K562 (cell line): ENCODE measurements around the gene ST6GALNAC3. TPM values are rescaled to one million over a fixed set of nuclear protein-coding genes. Genes with fewer than 3 reads are reported as not detected.

Source experiments
- ATAC-seq: fragments of 200-7000 bp; cut with Tn5 transposase; 3 replicates; pipeline ENCODE4 v1.9.1; 2020; ENCODE audit warnings: moderate library complexity
- BruUV-seq: library from RNA; stranded (reverse); fragments of 400-500 nt; replicated peaks from 2 replicates; lab custom pipeline; 2021; lab: Mats Ljungman, UMichigan
- CTCF ChIA-PET: fragments of 300-600 bp; formaldehyde crosslinking; extraction: SDS; loops from one replicate; lab custom pipeline; 2021; ENCODE audit warnings: low intra/inter-chr PET ratio; lab: Yijun Ruan, JAX
- POLR2A ChIA-PET: fragments of 300-600, 350-650 bp; sonication (Branson Sonifier 250); formaldehyde crosslinking; extraction: SDS; loops from one replicate; lab custom pipeline; 2021; ENCODE audit warnings: antibody characterized with exemption, inconsistent platforms; lab: Yijun Ruan, JAX
- DNase-seq, 4 experiments: peaks; one replicate each; pipeline versions ENCODE4 v3.0.0 to v3.0.0-alpha.2; 2011 to 2018; ENCODE audit warnings: low spot score in 3 of 4, mixed read lengths in 3 of 4; ENCODE audit errors: extremely low read depth in 1 of 4
- FAIRE-seq: peaks from 2 replicates; lab custom pipeline; 2011; peaks lifted over from hg19 to GRCh38; lab: Jason Lieb, UNC
- H2AFZ ChIP-seq: 2 replicates; pipeline ENCODE4 v1.6.0; 2011; ENCODE audit warnings: low read depth, low read length, control low read depth, inconsistent platforms
- H3K27ac ChIP-seq: fragments of 200-600 bp; 3 replicates; pipeline ENCODE4 v1.8.0; 2011; ENCODE audit warnings: low read depth, mild to moderate bottlenecking, control low read depth, inconsistent platforms, low read length, moderate library complexity, mixed read lengths; ENCODE audit errors: extremely low read depth
- H3K27me3 ChIP-seq, 2 experiments: fragments of 300-600 bp in 1 of 2; 2 replicates in 1 of 2; 3 replicates in 1 of 2; pipeline versions ENCODE4 v1.6.0 to v1.8.0; 2011; ENCODE audit warnings: inconsistent platforms in 2 of 2, low read length in 2 of 2, mild to moderate bottlenecking in 1 of 2, mixed read lengths in 1 of 2, moderate library complexity in 1 of 2; ENCODE audit not compliant: control insufficient read depth in 2 of 2, insufficient read depth in 2 of 2
- H3K36me3 ChIP-seq: fragments of 300-600 bp; 3 replicates; pipeline ENCODE4 v1.8.0; 2011; ENCODE audit warnings: mild to moderate bottlenecking, low read length, inconsistent platforms; ENCODE audit not compliant: control insufficient read depth, insufficient read depth
- H3K4me1 ChIP-seq, 2 experiments: fragments of 200-600 bp in 1 of 2; replicated peaks in 1 of 2; 2 replicates in 1 of 2; 3 replicates in 1 of 2; pipeline versions ENCODE4 v1.5.1 to v1.8.0; 2011; ENCODE audit warnings: inconsistent platforms in 2 of 2, low read length in 2 of 2, mild to moderate bottlenecking in 1 of 2, mixed read lengths in 1 of 2, moderate library complexity in 1 of 2; ENCODE audit not compliant: control insufficient read depth in 2 of 2, insufficient read depth in 2 of 2
- H3K4me2 ChIP-seq: 2 replicates; pipeline ENCODE4 v1.6.1; 2011; ENCODE audit warnings: low read length, control low read depth, inconsistent platforms, mixed read lengths; ENCODE audit not compliant: insufficient read depth
- H3K4me3 ChIP-seq: fragments of 200-600 bp; sonication (generic), shearing (Covaris generic); 2 replicates; pipeline ENCODE4 v1.5.1; 2016; ENCODE audit warnings: control low read depth, inconsistent platforms
- H3K79me2 ChIP-seq: fragments of 200-600 bp; 3 replicates; pipeline ENCODE4 v1.8.0; 2011; ENCODE audit warnings: low read length, inconsistent platforms; ENCODE audit not compliant: control insufficient read depth, insufficient read depth
- H3K9ac ChIP-seq, 2 experiments: 2 replicates each; pipeline versions ENCODE4 v1.6.0 to v1.6.1; 2011; ENCODE audit warnings: low read depth in 2 of 2, low read length in 2 of 2, control low read depth in 1 of 2, inconsistent platforms in 1 of 2, mild to moderate bottlenecking in 1 of 2, mixed read lengths in 1 of 2; ENCODE audit not compliant: insufficient read depth in 1 of 2
- H3K9me1 ChIP-seq: one replicate; pipeline ENCODE4 v1.6.0; 2011; ENCODE audit warnings: inconsistent platforms, mild to moderate bottlenecking, low read length, moderate library complexity; ENCODE audit not compliant: control insufficient read depth, insufficient read depth
- H3K9me3 ChIP-seq: replicated peaks from 2 replicates; pipeline ENCODE4 v1.5.1; 2011; ENCODE audit warnings: low read depth, low read length, inconsistent platforms; ENCODE audit not compliant: control insufficient read depth, insufficient read depth
- H4K20me1 ChIP-seq: replicated peaks from 2 replicates; pipeline ENCODE4 v1.6.1; 2011; ENCODE audit warnings: low read length, inconsistent platforms, mixed read lengths; ENCODE audit not compliant: control insufficient read depth, insufficient read depth
- CHD4 ChIP-seq: fragments of 200-600 bp; sonication (generic); IDR thresholded peaks from 3 replicates; pipeline ENCODE4 v1.6.1; 2012; ENCODE audit warnings: low read depth, mild to moderate bottlenecking, mixed read lengths, low read length, inconsistent platforms; ENCODE audit not compliant: insufficient read depth, insufficient replicate concordance, poor library complexity, severe bottlenecking
- DDX20 ChIP-seq: fragments of 450-650 bp; IDR thresholded peaks from 2 replicates; pipeline ENCODE4 v1.6.1; 2016; ENCODE audit warnings: missing genetic modification characterization, low read depth, mild to moderate bottlenecking, missing compliant biosample characterization, moderate library complexity
- FOXP1 ChIP-seq: sonication (generic); formaldehyde crosslinking; IDR thresholded peaks from 2 replicates; pipeline ENCODE4 v1.8.0; 2022; ENCODE audit warnings: mild to moderate bottlenecking, missing genetic modification reagents
- HDAC8 ChIP-seq: fragments of 450-650 bp; IDR thresholded peaks from 2 replicates; pipeline ENCODE4 v1.6.1; 2016; ENCODE audit warnings: mild to moderate bottlenecking, missing genetic modification characterization, moderate library complexity, missing compliant biosample characterization
- KLF13 ChIP-seq: fragments of 450-650 bp; IDR thresholded peaks from 2 replicates; pipeline ENCODE4 v1.6.1; 2016; ENCODE audit warnings: missing genetic modification characterization, low read depth, mild to moderate bottlenecking, missing compliant biosample characterization, moderate library complexity, borderline replicate concordance
- KLF6 ChIP-seq: fragments of 250-450 bp; sonication (Bioruptor Pico); IDR thresholded peaks from 2 replicates; pipeline ENCODE4 v1.4.0; 2020; ENCODE audit warnings: mild to moderate bottlenecking, moderate library complexity, borderline replicate concordance
- PRPF4 ChIP-seq: fragments of 200-400 bp; formaldehyde crosslinking; IDR thresholded peaks from one replicate; pipeline ENCODE4 v1.6.1; 2017; ENCODE audit warnings: low read length, low read depth, mild to moderate bottlenecking; ENCODE audit not compliant: insufficient read depth, poor library complexity, severe bottlenecking
- SMAD4 ChIP-seq: fragments of 250-450 bp; sonication (Bioruptor Pico); conservative IDR thresholded peaks from 2 replicates; pipeline ENCODE4 v1.8.0; 2021; ENCODE audit warnings: inconsistent platforms, mild to moderate bottlenecking, moderate library complexity
- XRCC3 ChIP-seq: fragments of 450-650 bp; IDR thresholded peaks from 2 replicates; pipeline ENCODE4 v1.6.1; 2017; ENCODE audit warnings: mild to moderate bottlenecking, moderate library complexity
- ZNF224 ChIP-seq: sonication (generic); formaldehyde crosslinking; IDR thresholded peaks from 2 replicates; pipeline ENCODE4 v1.8.0; 2022; ENCODE audit warnings: mild to moderate bottlenecking, missing genetic modification reagents
- WGBS: fragments of 100-300 bp; shearing (Covaris generic); methylation state at CpG from one replicate; pipeline ENCODE4 v1.1.6; 2016; ENCODE audit warnings: low coverage, mixed read lengths; ENCODE audit not compliant: insufficient coverage; ENCODE audit errors: missing lambda C conversion rate; 5-methylcytosine and 5-hydroxymethylcytosine counted together
- in situ Hi-C: fragments of 300-500 bp; cut with MboI; formaldehyde crosslinking; loops from 4 replicates; pipeline ENCODE4 v1.15.0; 2018; ENCODE audit warnings: inconsistent platforms, mixed read lengths
- intact Hi-C: fragments of 100-400 bp; cut with micrococcal nuclease; formaldehyde crosslinking; loops from 2 replicates; pipeline ENCODE4 v1.14.2; 2022
- polyA plus RNA-seq, 8 experiments: library from polyadenylated mRNA; depleted of rRNA in 4 of 8; stranded (reverse) in 5 of 8; unstranded in 3 of 8; fragments of >200 nt; fragmentation: Nextera tagmentation in 2 of 8; fragmentation: Illumina TruSeq in 1 of 8; extraction: Ambion mirVana in 2 of 8; extraction: Trizol in 1 of 8; gene quantifications; 2 replicates each; pipeline versions ENCODE4 v1.2.1 to v1.2.3, GENCODE V29; 2011 to 2014; ENCODE audit warnings: inconsistent platforms in 1 of 8, missing spikeins in 1 of 8
- total RNA-seq, 7 experiments: library from RNA; depleted of rRNA in 6 of 7; stranded (reverse); fragments of >200 nt in 6 of 7; fragmentation: Illumina TruSeq in 2 of 7; extraction: Trizol in 2 of 7; gene quantifications; 2 replicates each; pipeline versions ENCODE4 v1.2.1 to v1.2.3, GENCODE V29; 2011 to 2021; ENCODE audit warnings: low replicate concordance in 1 of 7
- TF ChIP-seq, protein P1 (sequence below): fragments of 250-450 bp; sonication (Bioruptor Pico); IDR thresholded peaks from 2 replicates; pipeline ENCODE4 v1.5.0; 2021
- TF ChIP-seq, protein P2 (sequence below): fragments of 450-650 bp; IDR thresholded peaks from 2 replicates; pipeline ENCODE4 v1.6.1; 2016; ENCODE audit warnings: antibody characterized with exemption
- TF ChIP-seq, protein P3 (sequence below): fragments of 450-650 bp; IDR thresholded peaks from 2 replicates; pipeline ENCODE4 v1.6.1; 2016; ENCODE audit warnings: missing biosample characterization, missing genetic modification characterization
- TF ChIP-seq, protein P4 (sequence below): sonication (generic); formaldehyde crosslinking; IDR thresholded peaks from 2 replicates; pipeline ENCODE4 v1.9.0; 2022; ENCODE audit warnings: mild to moderate bottlenecking, missing genetic modification reagents
- TF ChIP-seq, protein P5 (sequence below), 2 experiments: fragments of 200-800 bp in 1 of 2; sonication (Bioruptor generic) in 1 of 2; sonication (generic) in 1 of 2; formaldehyde crosslinking in 1 of 2; IDR thresholded peaks in 1 of 2; conservative IDR thresholded peaks in 1 of 2; 2 replicates each; pipeline versions ENCODE4 v1.5.0 to v1.6.1; 2016 to 2020; ENCODE audit warnings: missing compliant biosample characterization in 1 of 2, missing genetic modification characterization in 1 of 2, missing genetic modification reagents in 1 of 2

The ST6GALNAC3 gene
- total and polyA plus RNA-seq, 9 of the 15 experiments (the other 6 are each of a cell fraction or from before 2014, with no cell fraction given) = 0.04 to 0.29 (median 0.18) TPM; not detected in 6

DNA sequence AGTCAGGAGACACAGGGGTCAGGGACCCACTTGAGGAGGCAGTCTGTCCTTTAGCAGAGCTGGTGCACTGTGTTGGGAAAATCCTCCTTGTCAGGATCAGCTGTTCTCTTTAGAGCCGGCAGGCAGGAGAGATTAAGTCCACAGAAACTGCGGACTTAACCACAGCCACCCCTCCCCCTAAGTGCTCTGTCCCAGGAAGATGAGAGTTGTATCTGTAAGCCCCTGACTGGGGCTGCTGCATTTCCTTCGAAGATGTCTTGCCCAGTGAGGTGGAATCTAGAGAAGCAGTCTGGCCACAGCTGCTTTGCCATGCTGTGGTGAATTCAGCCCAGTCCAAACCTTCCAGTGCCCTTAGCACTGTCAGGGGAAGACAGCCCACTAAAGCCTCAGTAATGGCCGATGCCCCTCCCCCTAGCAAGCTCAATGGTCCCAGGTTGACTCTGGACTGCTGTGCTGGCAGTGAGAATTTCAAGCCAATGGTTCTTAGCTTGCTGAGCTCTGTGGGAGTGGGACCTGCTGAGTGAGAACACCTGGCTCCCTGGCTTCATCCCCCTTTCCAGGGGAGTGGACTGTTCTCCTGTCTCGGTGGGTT is 172.8 kb downstream of the ST6GALNAC3 start (continued):
- no peak for TF ChIP-seq HDAC8 (tag)
- TF ChIP-seq FOXP1 = no peak
- TF ChIP-seq, protein P1, sequence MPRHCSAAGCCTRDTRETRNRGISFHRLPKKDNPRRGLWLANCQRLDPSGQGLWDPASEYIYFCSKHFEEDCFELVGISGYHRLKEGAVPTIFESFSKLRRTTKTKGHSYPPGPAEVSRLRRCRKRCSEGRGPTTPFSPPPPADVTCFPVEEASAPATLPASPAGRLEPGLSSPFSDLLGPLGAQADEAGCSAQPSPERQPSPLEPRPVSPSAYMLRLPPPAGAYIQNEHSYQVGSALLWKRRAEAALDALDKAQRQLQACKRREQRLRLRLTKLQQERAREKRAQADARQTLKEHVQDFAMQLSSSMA = no peak

DNA sequence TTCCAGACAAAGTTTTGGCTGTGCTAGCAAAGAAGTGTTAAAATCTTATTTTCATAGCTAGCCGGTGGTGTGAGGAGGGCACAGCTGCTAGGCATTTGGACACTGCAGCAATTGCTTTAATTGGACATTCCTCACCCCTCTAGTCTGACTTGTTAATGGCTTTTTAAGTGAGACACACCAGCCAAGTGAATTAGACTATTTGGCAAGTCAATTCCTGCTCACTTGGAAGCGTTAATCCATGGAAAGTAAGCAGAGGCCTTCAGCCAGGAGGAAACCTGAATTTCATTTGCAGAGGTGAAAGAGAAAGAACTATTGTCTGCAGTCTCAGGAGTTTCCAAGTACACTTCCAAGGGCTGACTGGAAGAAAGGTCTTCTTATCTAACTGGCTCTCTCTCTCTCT is 175.7 kb downstream of the ST6GALNAC3 start:
- H2AFZ ChIP-seq = no peak overlapping the region
- H3K4me2 ChIP-seq = no peak overlapping the region
- H3K27me3 ChIP-seq = no peaks in the 10 kb centered on the region
- no peaks in the 10 kb centered on the region for H4K20me1 ChIP-seq
- H3K27ac ChIP-seq = no peak overlapping the region
- FAIRE-seq (no peak), DNase-seq (no peak), ATAC-seq (no peak)
- in situ Hi-C loops (no loop called here), intact Hi-C loops (no loop called here)
- WGBS = 3% methylated on average over 2 of the region's 2 CpGs
- H3K79me2 ChIP-seq = no peaks in the 10 kb centered on the region
- H3K4me1 ChIP-seq = no peaks in the 10 kb centered on the region
- H3K9ac ChIP-seq = no peak overlapping the region
- ChIA-PET CTCF (no interaction called here), POLR2A (no interaction called here)
- no peak overlapping the region for H3K4me3 ChIP-seq
- no peaks in the 10 kb centered on the region for H3K36me3 ChIP-seq
- no TSS peak for BruUV-seq
- no peaks in the 10 kb centered on the region for H3K9me3 ChIP-seq
- no peaks in the 10 kb centered on the region for H3K9me1 ChIP-seq
- TF ChIP-seq, protein P2, sequence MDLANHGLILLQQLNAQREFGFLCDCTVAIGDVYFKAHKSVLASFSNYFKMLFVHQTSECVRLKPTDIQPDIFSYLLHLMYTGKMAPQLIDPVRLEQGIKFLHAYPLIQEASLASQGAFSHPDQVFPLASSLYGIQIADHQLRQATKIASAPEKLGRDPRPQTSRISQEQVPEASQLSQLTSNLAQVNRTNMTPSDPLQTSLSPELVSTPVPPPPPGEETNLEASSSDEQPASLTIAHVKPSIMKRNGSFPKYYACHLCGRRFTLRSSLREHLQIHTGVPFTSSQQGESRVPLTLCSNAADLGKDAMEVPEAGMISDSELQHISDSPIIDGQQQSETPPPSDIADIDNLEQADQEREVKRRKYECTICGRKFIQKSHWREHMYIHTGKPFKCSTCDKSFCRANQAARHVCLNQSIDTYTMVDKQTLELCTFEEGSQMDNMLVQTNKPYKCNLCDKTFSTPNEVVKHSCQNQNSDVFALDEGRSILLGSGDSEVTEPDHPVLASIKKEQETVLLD = no peak
- TF ChIP-seq XRCC3 (no peak), PRPF4 (no peak), KLF13 (tag) (no peak), SMAD4 (CRISPR knock-in tag) (no peak), DDX20 (tag) (no peak), ZNF224 (no peak), CHD4 (no peak), KLF6 (no peak)
- TF ChIP-seq, protein P3, sequence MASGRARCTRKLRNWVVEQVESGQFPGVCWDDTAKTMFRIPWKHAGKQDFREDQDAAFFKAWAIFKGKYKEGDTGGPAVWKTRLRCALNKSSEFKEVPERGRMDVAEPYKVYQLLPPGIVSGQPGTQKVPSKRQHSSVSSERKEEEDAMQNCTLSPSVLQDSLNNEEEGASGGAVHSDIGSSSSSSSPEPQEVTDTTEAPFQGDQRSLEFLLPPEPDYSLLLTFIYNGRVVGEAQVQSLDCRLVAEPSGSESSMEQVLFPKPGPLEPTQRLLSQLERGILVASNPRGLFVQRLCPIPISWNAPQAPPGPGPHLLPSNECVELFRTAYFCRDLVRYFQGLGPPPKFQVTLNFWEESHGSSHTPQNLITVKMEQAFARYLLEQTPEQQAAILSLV (tag) = no peak
- TF ChIP-seq, protein P4, sequence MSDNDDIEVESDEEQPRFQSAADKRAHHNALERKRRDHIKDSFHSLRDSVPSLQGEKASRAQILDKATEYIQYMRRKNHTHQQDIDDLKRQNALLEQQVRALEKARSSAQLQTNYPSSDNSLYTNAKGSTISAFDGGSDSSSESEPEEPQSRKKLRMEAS (CRISPR knock-in tag) = no peak
- TF ChIP-seq, protein P5, sequence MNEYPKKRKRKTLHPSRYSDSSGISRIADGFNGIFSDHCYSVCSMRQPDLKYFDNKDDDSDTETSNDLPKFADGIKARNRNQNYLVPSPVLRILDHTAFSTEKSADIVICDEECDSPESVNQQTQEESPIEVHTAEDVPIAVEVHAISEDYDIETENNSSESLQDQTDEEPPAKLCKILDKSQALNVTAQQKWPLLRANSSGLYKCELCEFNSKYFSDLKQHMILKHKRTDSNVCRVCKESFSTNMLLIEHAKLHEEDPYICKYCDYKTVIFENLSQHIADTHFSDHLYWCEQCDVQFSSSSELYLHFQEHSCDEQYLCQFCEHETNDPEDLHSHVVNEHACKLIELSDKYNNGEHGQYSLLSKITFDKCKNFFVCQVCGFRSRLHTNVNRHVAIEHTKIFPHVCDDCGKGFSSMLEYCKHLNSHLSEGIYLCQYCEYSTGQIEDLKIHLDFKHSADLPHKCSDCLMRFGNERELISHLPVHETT (CRISPR knock-in tag; conservative IDR thresholded peaks at IDR 0.05 in 1 of 2, IDR thresholded peaks at IDR 0.05 in 1 of 2) = no peak
